ENCODE results near the gene TMEM185A. TPM values are rescaled to one million over a fixed set of nuclear protein-coding genes. Genes with fewer than 3 reads are reported as not detected.
"Not testable (repeated sequence)": the region's sequence is repeated elsewhere in the genome, so short reads cannot be mapped to it uniquely, and the experiment has no call there.

The TMEM185A gene
- total RNA-seq, 1 experiment from 2014 or later: 15.2 TPM

- Histone ChIP-seq H2AFZ (ENCODE audit: low read depth, low read length, poor library complexity, severe bottlenecking) (no peak overlapping the region), H3K9me2 (ENCODE audit: insufficient read depth) (no peaks in the 10 kb centered on the region), H3K9me3 (ENCODE audit: control insufficient read depth in 1 of 2, insufficient read depth in 1 of 2, low read depth in 1 of 2, low read length in 2 of 2) (no peaks in the 10 kb centered on the region), H3K4me1 (ENCODE audit: control insufficient read depth in 1 of 2, insufficient read depth in 2 of 2, low read length in 2 of 2) (no peaks in the 10 kb centered on the region), H3K4me3 (replicated peaks in 1 of 2; ENCODE audit: low read depth in 1 of 2, low read length in 2 of 2) (no peak overlapping the region), H3K4me2 (ENCODE audit: low read length) (no peak overlapping the region), H4K20me1 (ENCODE audit: insufficient read depth) (no peaks in the 10 kb centered on the region), H3K27ac (ENCODE audit: low read depth, low read length) (no peak overlapping the region), H3K9ac (ENCODE audit: low read length) (no peak overlapping the region), H3K79me2 (ENCODE audit: insufficient read depth, low read length) (no peaks in the 10 kb centered on the region), H3K27me3 (ENCODE audit: insufficient read depth, low read length) (no peaks in the 10 kb centered on the region), H3K36me3 (ENCODE audit: control insufficient read depth in 1 of 2, insufficient read depth in 2 of 2, low read length in 2 of 2) (no peaks in the 10 kb centered on the region)
- ATAC-seq (no peak), DNase-seq (ENCODE audit: low read depth, low spot score) (no peak)
- no peak for TF ChIP-seq ZNF274 (IDR thresholded peaks at IDR 0.05; ENCODE audit: low read depth, low read length)
- TF ChIP-seq TCF7L2 (IDR thresholded peaks at IDR 0.05; ENCODE audit: borderline replicate concordance, extremely low read depth, insufficient read depth, insufficient read length): no peak
- TF ChIP-seq ZFX (IDR thresholded peaks at IDR 0.05): no peak
- no peak for TF ChIP-seq RAD21 (IDR thresholded peaks at IDR 0.05; ENCODE audit: low read depth)
- no peak for TF ChIP-seq JUND (IDR thresholded peaks at IDR 0.05)
- TF ChIP-seq EZH2phosphoT487 (IDR thresholded peaks at IDR 0.05; ENCODE audit: borderline replicate concordance): no peak
- ChIA-PET RAD21 (ENCODE audit: low non-redundant PET in 1 of 2, low total read pairs in 2 of 2, uncharacterized antibody in 2 of 2, unreplicated experiment in 2 of 2) (no interaction called here), POLR2A (no interaction called here), CTCF (no interaction called here)
- intact Hi-C loops (cut with micrococcal nuclease): no loop called here
- no TSS peak for BruUV-seq (replicated peaks)
Measured at GRCh38 chrX:149681182-149681581, 49.6 kb upstream of the TMEM185A start.

- H3K9me3 ChIP-seq (ENCODE audit: control insufficient read depth in 1 of 2, insufficient read depth in 1 of 2, low read depth in 1 of 2, low read length in 2 of 2); BruUV-seq (replicated peaks); H3K9me2 ChIP-seq (ENCODE audit: insufficient read depth); POLR2A ChIA-PET; H3K4me2 ChIP-seq (ENCODE audit: low read length); ATAC-seq; H2AFZ ChIP-seq (ENCODE audit: low read depth, low read length, poor library complexity, severe bottlenecking); H3K4me3 ChIP-seq (replicated peaks in 1 of 2; ENCODE audit: low read depth in 1 of 2, low read length in 2 of 2); DNase-seq (ENCODE audit: low read depth, low spot score); intact Hi-C loops (cut with micrococcal nuclease); H3K27me3 ChIP-seq (ENCODE audit: insufficient read depth, low read length); RAD21 ChIA-PET (ENCODE audit: low non-redundant PET in 1 of 2, low total read pairs in 2 of 2, uncharacterized antibody in 2 of 2, unreplicated experiment in 2 of 2); H3K36me3 ChIP-seq (ENCODE audit: control insufficient read depth in 1 of 2, insufficient read depth in 2 of 2, low read length in 2 of 2); H3K9ac ChIP-seq (ENCODE audit: low read length); H3K4me1 ChIP-seq (ENCODE audit: control insufficient read depth in 1 of 2, insufficient read depth in 2 of 2, low read length in 2 of 2); H3K79me2 ChIP-seq (ENCODE audit: insufficient read depth, low read length); H4K20me1 ChIP-seq (ENCODE audit: insufficient read depth); H3K27ac ChIP-seq (ENCODE audit: low read depth, low read length); CTCF ChIA-PET: not testable (repeated sequence)
Measured at GRCh38 chrX:149679164-149679678, 47.6 kb upstream of the TMEM185A start.

- H3K9me3 ChIP-seq (ENCODE audit: control insufficient read depth in 1 of 2, insufficient read depth in 1 of 2, low read depth in 1 of 2, low read length in 2 of 2); H3K9ac ChIP-seq (ENCODE audit: low read length); H3K27ac ChIP-seq (ENCODE audit: low read depth, low read length); RAD21 ChIA-PET (ENCODE audit: low non-redundant PET in 1 of 2, low total read pairs in 2 of 2, uncharacterized antibody in 2 of 2, unreplicated experiment in 2 of 2); BruUV-seq (replicated peaks); H3K4me2 ChIP-seq (ENCODE audit: low read length); H3K4me3 ChIP-seq (replicated peaks in 1 of 2; ENCODE audit: low read depth in 1 of 2, low read length in 2 of 2); H3K27me3 ChIP-seq (ENCODE audit: insufficient read depth, low read length); H3K4me1 ChIP-seq (ENCODE audit: control insufficient read depth in 1 of 2, insufficient read depth in 2 of 2, low read length in 2 of 2); H3K79me2 ChIP-seq (ENCODE audit: insufficient read depth, low read length); POLR2A ChIA-PET; H3K9me2 ChIP-seq (ENCODE audit: insufficient read depth); H2AFZ ChIP-seq (ENCODE audit: low read depth, low read length, poor library complexity, severe bottlenecking); DNase-seq (ENCODE audit: low read depth, low spot score); intact Hi-C loops (cut with micrococcal nuclease); H4K20me1 ChIP-seq (ENCODE audit: insufficient read depth); ATAC-seq; CTCF ChIA-PET; H3K36me3 ChIP-seq (ENCODE audit: control insufficient read depth in 1 of 2, insufficient read depth in 2 of 2, low read length in 2 of 2): not testable (repeated sequence)
Measured at GRCh38 chrX:149675554-149675953, 44.0 kb upstream of the TMEM185A start.

- POLR2A ChIA-PET; DNase-seq (ENCODE audit: low read depth, low spot score): not testable (repeated sequence)
Measured at GRCh38 chrX:149675088-149675487, 43.5 kb upstream of the TMEM185A start.

More at GRCh38 chrX:149675088-149675487, 43.5 kb upstream of the TMEM185A start:
- H3K36me3 ChIP-seq (ENCODE audit: control insufficient read depth in 1 of 2, insufficient read depth in 2 of 2, low read length in 2 of 2); H3K79me2 ChIP-seq (ENCODE audit: insufficient read depth, low read length); H3K4me3 ChIP-seq (replicated peaks in 1 of 2; ENCODE audit: low read depth in 1 of 2, low read length in 2 of 2); ATAC-seq; intact Hi-C loops (cut with micrococcal nuclease); H4K20me1 ChIP-seq (ENCODE audit: insufficient read depth); H3K9me3 ChIP-seq (ENCODE audit: control insufficient read depth in 1 of 2, insufficient read depth in 1 of 2, low read depth in 1 of 2, low read length in 2 of 2); H2AFZ ChIP-seq (ENCODE audit: low read depth, low read length, poor library complexity, severe bottlenecking); BruUV-seq (replicated peaks); H3K27me3 ChIP-seq (ENCODE audit: insufficient read depth, low read length); H3K9me2 ChIP-seq (ENCODE audit: insufficient read depth); H3K4me1 ChIP-seq (ENCODE audit: control insufficient read depth in 1 of 2, insufficient read depth in 2 of 2, low read length in 2 of 2); CTCF ChIA-PET; H3K27ac ChIP-seq (ENCODE audit: low read depth, low read length); RAD21 ChIA-PET (ENCODE audit: low non-redundant PET in 1 of 2, low total read pairs in 2 of 2, uncharacterized antibody in 2 of 2, unreplicated experiment in 2 of 2); H3K9ac ChIP-seq (ENCODE audit: low read length); H3K4me2 ChIP-seq (ENCODE audit: low read length): not testable (repeated sequence)
